AG04449 (cell line): ENCODE measurements around the gene ITPR1.

Source experiments
- CTCF ChIA-PET: fragments of 350-600 bp; formaldehyde crosslinking; extraction: SDS; loops from one replicate; lab custom pipeline; 2021; ENCODE audit warnings: antibody characterized with exemption; lab: Yijun Ruan, JAX
- POLR2A ChIA-PET: fragments of 400-600, 350-600 bp; formaldehyde crosslinking; extraction: SDS; loops from one replicate; lab custom pipeline; 2020; ENCODE audit warnings: antibody characterized with exemption, inconsistent platforms; lab: Yijun Ruan, JAX
- DNase-seq: peaks from one replicate; pipeline ENCODE4 v3.0.0-alpha.2; 2010; ENCODE audit warnings: low read depth, low spot score
- H3K4me3 ChIP-seq: 2 replicates; pipeline ENCODE4 v1.5.1; 2011; ENCODE audit warnings: low read depth, mild to moderate bottlenecking, control low read depth, low read length
- TF ChIP-seq, protein P1 (sequence below): IDR thresholded peaks from one replicate; pipeline ENCODE4 v1.5.1; 2011; ENCODE audit warnings: mild to moderate bottlenecking, moderate library complexity, low read length, control low read depth, inconsistent platforms; ENCODE audit not compliant: insufficient read depth; ENCODE audit errors: missing control alignments

Gene ITPR1

GRCh38 chr3:4575381-4575780, 82.2 kb downstream of the ITPR1 start:
- no peak for DNase-seq
- H3K4me3 ChIP-seq, result no peak overlapping the region
- ChIA-PET POLR2A (no interaction called here), CTCF (no interaction called here)
- TF ChIP-seq, protein P1, sequence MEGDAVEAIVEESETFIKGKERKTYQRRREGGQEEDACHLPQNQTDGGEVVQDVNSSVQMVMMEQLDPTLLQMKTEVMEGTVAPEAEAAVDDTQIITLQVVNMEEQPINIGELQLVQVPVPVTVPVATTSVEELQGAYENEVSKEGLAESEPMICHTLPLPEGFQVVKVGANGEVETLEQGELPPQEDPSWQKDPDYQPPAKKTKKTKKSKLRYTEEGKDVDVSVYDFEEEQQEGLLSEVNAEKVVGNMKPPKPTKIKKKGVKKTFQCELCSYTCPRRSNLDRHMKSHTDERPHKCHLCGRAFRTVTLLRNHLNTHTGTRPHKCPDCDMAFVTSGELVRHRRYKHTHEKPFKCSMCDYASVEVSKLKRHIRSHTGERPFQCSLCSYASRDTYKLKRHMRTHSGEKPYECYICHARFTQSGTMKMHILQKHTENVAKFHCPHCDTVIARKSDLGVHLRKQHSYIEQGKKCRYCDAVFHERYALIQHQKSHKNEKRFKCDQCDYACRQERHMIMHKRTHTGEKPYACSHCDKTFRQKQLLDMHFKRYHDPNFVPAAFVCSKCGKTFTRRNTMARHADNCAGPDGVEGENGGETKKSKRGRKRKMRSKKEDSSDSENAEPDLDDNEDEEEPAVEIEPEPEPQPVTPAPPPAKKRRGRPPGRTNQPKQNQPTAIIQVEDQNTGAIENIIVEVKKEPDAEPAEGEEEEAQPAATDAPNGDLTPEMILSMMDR, result no peak

GRCh38 chr3:4577721-4578120, 84.6 kb downstream of the ITPR1 start:
- CTCF ChIA-PET, result interaction anchor here (1.2 kb wide), 1 partner anchor 227 kb away, joined by 4 read pairs; no protein-coding TSS in a partner anchor
- DNase-seq, result no peak
- POLR2A ChIA-PET, result no interaction called here
- no peak overlapping the region for H3K4me3 ChIP-seq
- TF ChIP-seq, protein P1, result no peak

- TF ChIP-seq, protein P1, result no peak
- ChIA-PET CTCF (no interaction called here), POLR2A (no interaction called here)
- H3K4me3 ChIP-seq, result no peak overlapping the region
- no peak for DNase-seq
These were observed 87.4 kb downstream of the ITPR1 start for GRCh38 chr3:4580346-4581123.

- TF ChIP-seq, protein P1, result no peak
These were observed 87.9 kb downstream of the ITPR1 start for GRCh38 chr3:4581124-4581424.

DNA sequence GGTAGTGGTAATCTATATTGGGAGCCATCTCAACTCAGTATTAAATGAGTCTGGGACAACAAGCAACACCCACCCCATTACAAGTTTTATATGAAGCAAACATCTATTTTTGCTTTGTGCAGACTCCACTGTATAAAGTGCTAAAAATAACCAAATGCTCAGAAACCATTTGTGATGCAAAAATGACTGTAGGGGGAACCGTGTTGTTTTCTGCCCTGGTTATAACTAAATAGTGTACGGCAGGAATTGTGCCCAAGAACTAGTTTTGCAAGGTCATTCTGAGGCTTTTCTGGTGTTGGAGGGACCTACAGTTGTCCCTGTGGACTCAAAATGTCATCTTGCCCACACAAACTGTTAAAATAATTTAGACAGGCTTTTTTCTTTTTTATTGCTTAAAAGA, 88.3 kb downstream of the ITPR1 start:
- no peak for DNase-seq
- POLR2A ChIA-PET, result no interaction called here
- TF ChIP-seq, protein P1, result no peak
- no peak overlapping the region for H3K4me3 ChIP-seq
- CTCF ChIA-PET, result no interaction called here

More at GRCh38 chr3:4581124-4581424, 87.9 kb downstream of the ITPR1 start:
- no peak for DNase-seq
- POLR2A ChIA-PET, result no interaction called here
- no peak overlapping the region for H3K4me3 ChIP-seq
- CTCF ChIA-PET, result no interaction called here

GRCh38 chr3:4581920-4582611, 88.9 kb downstream of the ITPR1 start:
- TF ChIP-seq, protein P1, result no peak
- no peak overlapping the region for H3K4me3 ChIP-seq
- CTCF ChIA-PET, result no interaction called here
- no peak for DNase-seq
- POLR2A ChIA-PET, result no interaction called here
